ENCODE results near the gene MPPED1.
A peak's percentile ranks its signal among the peaks of the same experiment; 100 is the strongest.

The MPPED1 gene

GRCh38 chr22:43411869-43412807 is at the start of gene MPPED1:
MPPED1 (plus strand) TSS chr22:43412014; CDS start chr22:43424986, 12,972 bp downstream.
- no peak for DNase-seq (ENCODE audit: low read depth)

- DNase-seq (ENCODE audit: low read depth) = no peak
These were observed 48.3 kb upstream of the MPPED1 start for GRCh38 chr22:43363315-43364168.

- no peak for DNase-seq (ENCODE audit: low read depth)
These were observed 47.7 kb upstream of the MPPED1 start for GRCh38 chr22:43364169-43364435.

GRCh38 chr22:43365715-43366440 is 45.9 kb upstream of the MPPED1 start:
- no peak for DNase-seq (ENCODE audit: low read depth)

- DNase-seq (ENCODE audit: low read depth) = no peak
These were observed 41.8 kb upstream of the MPPED1 start for GRCh38 chr22:43370036-43370435.

GRCh38 chr22:43375951-43376455 is 35.8 kb upstream of the MPPED1 start:
- no peak for DNase-seq (ENCODE audit: low read depth)

- DNase-seq (ENCODE audit: low read depth) = no peak
These were observed 34.9 kb upstream of the MPPED1 start for GRCh38 chr22:43376765-43377547.

GRCh38 chr22:43377548-43377895 is 34.3 kb upstream of the MPPED1 start:
- DNase-seq (ENCODE audit: low read depth) = no peak

- no peak for DNase-seq (ENCODE audit: low read depth)
These were observed 33.7 kb upstream of the MPPED1 start for GRCh38 chr22:43377896-43378704.

GRCh38 chr22:43381693-43382092 is 30.1 kb upstream of the MPPED1 start:
- no peak for DNase-seq (ENCODE audit: low read depth)

GRCh38 chr22:43384863-43385262 is 27.0 kb upstream of the MPPED1 start:
- DNase-seq (ENCODE audit: low read depth) = no peak

- peak; percentile 57 for DNase-seq (ENCODE audit: low read depth)
These were observed 25.8 kb upstream of the MPPED1 start for GRCh38 chr22:43385770-43386641.

- no peak for DNase-seq (ENCODE audit: low read depth)
These were observed 24.0 kb upstream of the MPPED1 start for GRCh38 chr22:43387815-43388214.

GRCh38 chr22:43388420-43388851 is 23.4 kb upstream of the MPPED1 start:
- peak; percentile 63 for DNase-seq (ENCODE audit: low read depth)

- DNase-seq (ENCODE audit: low read depth) = no peak
These were observed 22.5 kb upstream of the MPPED1 start for GRCh38 chr22:43389227-43389836.

- no peak for DNase-seq (ENCODE audit: low read depth)
These were observed 21.6 kb upstream of the MPPED1 start for GRCh38 chr22:43390166-43390565.

GRCh38 chr22:43390872-43391271 is 20.9 kb upstream of the MPPED1 start:
- DNase-seq (ENCODE audit: low read depth) = no peak

GRCh38 chr22:43391306-43391705 is 20.5 kb upstream of the MPPED1 start:
- DNase-seq (ENCODE audit: low read depth) = no peak

GRCh38 chr22:43392385-43392989 is 19.3 kb upstream of the MPPED1 start:
- DNase-seq (ENCODE audit: low read depth) = no peak
